Measurements from ENCODE around the gene BABAM1. TPM values are rescaled to one million over a fixed set of nuclear protein-coding genes. Genes with fewer than 3 reads are reported as not detected.

Gene BABAM1
- total and polyA plus RNA-seq, 5 donors from 2014 or later, result 82.3 to 140 (median 116) TPM

DNA sequence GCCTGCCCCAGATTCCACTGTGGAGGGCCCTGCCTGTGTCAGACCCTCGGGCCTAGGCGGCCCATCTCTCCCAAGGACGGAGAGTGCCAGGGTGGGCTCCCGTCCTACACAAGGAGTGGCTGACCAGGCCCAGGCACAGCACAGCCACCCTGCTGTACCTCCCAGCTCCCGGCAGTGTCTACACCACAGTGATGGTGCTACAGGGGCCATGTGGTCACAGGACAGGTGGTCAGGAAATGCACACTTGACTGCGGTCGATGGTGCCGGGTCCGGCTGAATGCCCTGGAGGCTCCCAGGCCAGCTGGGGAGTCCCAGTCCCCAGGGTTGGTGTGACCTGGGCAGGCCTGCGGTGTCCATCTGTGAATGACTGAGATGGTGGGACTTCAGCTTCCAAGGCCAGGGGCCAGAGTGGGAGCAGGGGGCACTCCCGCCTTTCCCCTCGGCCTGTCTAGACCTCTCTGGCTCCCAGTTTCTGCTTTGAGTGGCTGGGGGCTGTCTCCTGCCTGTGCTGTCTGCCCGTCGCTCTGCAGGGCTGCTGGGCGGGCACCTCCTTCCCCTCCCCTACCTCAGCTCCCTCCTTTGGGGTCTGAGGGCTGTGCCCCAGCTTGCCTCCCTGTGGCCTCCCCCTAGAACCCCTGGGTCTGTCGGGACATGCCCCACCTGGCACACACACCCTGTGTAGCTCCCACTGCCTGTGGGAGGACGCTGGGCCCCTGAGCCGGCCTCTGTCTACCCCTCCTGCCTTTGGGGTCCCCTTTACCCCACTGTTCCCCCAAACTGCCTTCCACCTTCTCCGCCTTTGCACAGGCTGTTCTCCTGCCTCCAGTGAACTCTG lies 54.6 kb downstream of the BABAM1 start:
- no peak for DNase-seq
- Mint-ChIP-seq H3K27me3 (no peaks in the 10 kb centered on the region), H3K4me3 (peak overlapping the region in 2 of 4 donors; percentile 38 to 82), H3K9me3 (no peaks in the 10 kb centered on the region), H3K4me1 (peaks cover 0 to 9% (median 5%) of the 10 kb centered on the region in 4 donors), H3K27ac (peak overlapping the region in 2 of 3 donors; percentile 26 to 73), H3K36me3 (peaks cover 5% of the 10 kb centered on the region)
- H3K27me3 ChIP-seq (ENCODE audit: control insufficient read depth, insufficient read depth, low read length), result no peaks in the 10 kb centered on the region
- no peaks in the 10 kb centered on the region for H3K9me3 ChIP-seq (ENCODE audit: control insufficient read depth in 2 of 2, low read length in 2 of 2)
- no peak for ATAC-seq (ENCODE audit: low read depth in 2 of 2)
- peaks cover 19% of the 10 kb centered on the region for H3K36me3 ChIP-seq (ENCODE audit: control insufficient read depth, insufficient read depth, low read length)
- H3K4me1 ChIP-seq (ENCODE audit: control insufficient read depth, insufficient read depth, low read length, poor library complexity, severe bottlenecking), result peaks cover 6% of the 10 kb centered on the region
- H3K4me3 ChIP-seq (ENCODE audit: low read depth, low read length), result no peak overlapping the region
- no peak overlapping the region for H3K27ac ChIP-seq (ENCODE audit: insufficient read depth, low read length, poor library complexity, severe bottlenecking)

- DNase-seq (no peak), ATAC-seq (ENCODE audit: low read depth in 2 of 2) (no peak)
- peaks cover 19% of the 10 kb centered on the region for H3K36me3 ChIP-seq (ENCODE audit: control insufficient read depth, insufficient read depth, low read length)
- no peaks in the 10 kb centered on the region for H3K27me3 ChIP-seq (ENCODE audit: control insufficient read depth, insufficient read depth, low read length)
- H3K4me3 ChIP-seq (ENCODE audit: low read depth, low read length), result no peak overlapping the region
- Mint-ChIP-seq H3K36me3 (peaks cover 5% of the 10 kb centered on the region), H3K27me3 (no peaks in the 10 kb centered on the region), H3K4me1 (peaks cover 0 to 11% (median 5%) of the 10 kb centered on the region in 4 donors), H3K4me3 (peak overlapping the region in 2 of 4 donors; percentile 26 to 27), H3K9me3 (no peaks in the 10 kb centered on the region), H3K27ac (peak overlapping the region in 2 of 3 donors; percentile 63 to 73)
- H3K4me1 ChIP-seq (ENCODE audit: control insufficient read depth, insufficient read depth, low read length, poor library complexity, severe bottlenecking), result peaks cover 8% of the 10 kb centered on the region
- H3K27ac ChIP-seq (ENCODE audit: insufficient read depth, low read length, poor library complexity, severe bottlenecking), result no peak overlapping the region
- no peaks in the 10 kb centered on the region for H3K9me3 ChIP-seq (ENCODE audit: control insufficient read depth in 2 of 2, low read length in 2 of 2)
Observed at GRCh38 chr19:17322854-17323253, 55.6 kb downstream of the BABAM1 start.

- H3K36me3 ChIP-seq (ENCODE audit: control insufficient read depth, insufficient read depth, low read length), result peaks cover 19% of the 10 kb centered on the region
- peaks cover 5% of the 10 kb centered on the region for H3K36me3 Mint-ChIP-seq
- ATAC-seq (ENCODE audit: low read depth in 2 of 2) (no peak), DNase-seq (no peak)
- peaks cover 0 to 11% (median 5%) of the 10 kb centered on the region in 4 donors for H3K4me1 Mint-ChIP-seq
- H3K27ac Mint-ChIP-seq, result no peak overlapping the region
- no peaks in the 10 kb centered on the region for H3K27me3 ChIP-seq (ENCODE audit: control insufficient read depth, insufficient read depth, low read length)
- no peak overlapping the region for H3K4me3 ChIP-seq (ENCODE audit: low read depth, low read length)
- H3K27me3 Mint-ChIP-seq, result no peaks in the 10 kb centered on the region
- no peaks in the 10 kb centered on the region for H3K9me3 Mint-ChIP-seq
- peaks cover 13% of the 10 kb centered on the region for H3K4me1 ChIP-seq (ENCODE audit: control insufficient read depth, insufficient read depth, low read length, poor library complexity, severe bottlenecking)
- no peaks in the 10 kb centered on the region for H3K9me3 ChIP-seq (ENCODE audit: control insufficient read depth in 2 of 2, low read length in 2 of 2)
- H3K27ac ChIP-seq (ENCODE audit: insufficient read depth, low read length, poor library complexity, severe bottlenecking), result no peak overlapping the region
- peak overlapping the region in 1 of 4 donors; percentile 26 for H3K4me3 Mint-ChIP-seq
Observed at GRCh38 chr19:17323300-17323963, 56.2 kb downstream of the BABAM1 start.

DNA sequence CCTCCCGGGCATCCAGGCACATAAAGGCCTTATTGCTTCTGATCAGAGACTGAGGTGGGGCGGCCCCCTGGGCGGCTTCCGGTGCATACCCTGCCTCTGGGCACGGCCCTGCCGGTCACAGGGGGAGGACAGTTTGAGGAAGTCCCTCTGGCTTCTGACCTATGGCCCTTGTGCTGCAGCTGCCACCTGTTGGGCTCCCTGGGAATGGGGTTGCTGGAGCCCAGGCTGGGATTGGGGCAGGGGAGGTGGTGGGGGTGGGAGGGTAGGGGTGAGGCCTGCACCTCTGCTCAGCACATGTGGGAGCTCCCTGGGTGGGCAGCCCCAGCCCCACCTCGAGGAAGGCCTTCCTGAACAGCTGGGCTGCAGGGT lies 56.7 kb downstream of the BABAM1 start:
- ATAC-seq (ENCODE audit: low read depth in 2 of 2), result peak in 1 of 2 donors; percentile 34
- Histone ChIP-seq H3K27me3 (ENCODE audit: control insufficient read depth, insufficient read depth, low read length) (no peaks in the 10 kb centered on the region), H3K4me3 (ENCODE audit: low read depth, low read length) (no peak overlapping the region), H3K36me3 (ENCODE audit: control insufficient read depth, insufficient read depth, low read length) (peaks cover 15% of the 10 kb centered on the region), H3K4me1 (ENCODE audit: control insufficient read depth, insufficient read depth, low read length, poor library complexity, severe bottlenecking) (peaks cover 17% of the 10 kb centered on the region), H3K9me3 (ENCODE audit: control insufficient read depth in 2 of 2, low read length in 2 of 2) (no peaks in the 10 kb centered on the region), H3K27ac (ENCODE audit: insufficient read depth, low read length, poor library complexity, severe bottlenecking) (no peak overlapping the region)
- peaks cover 5% of the 10 kb centered on the region for H3K36me3 Mint-ChIP-seq
- no peak overlapping the region for H3K4me3 Mint-ChIP-seq
- H3K9me3 Mint-ChIP-seq, result no peaks in the 10 kb centered on the region
- H3K27ac Mint-ChIP-seq, result no peak overlapping the region
- peaks cover 0 to 11% (median 5%) of the 10 kb centered on the region in 4 donors for H3K4me1 Mint-ChIP-seq
- no peaks in the 10 kb centered on the region for H3K27me3 Mint-ChIP-seq
- DNase-seq, result peak in 1 of 3 donors; percentile 45

GRCh38 chr19:17324357-17325114 lies 57.3 kb downstream of the BABAM1 start:
- H3K4me1 ChIP-seq (ENCODE audit: control insufficient read depth, insufficient read depth, low read length, poor library complexity, severe bottlenecking), result peaks cover 23% of the 10 kb centered on the region
- peaks cover 11% of the 10 kb centered on the region for H3K36me3 ChIP-seq (ENCODE audit: control insufficient read depth, insufficient read depth, low read length)
- H3K9me3 ChIP-seq (ENCODE audit: control insufficient read depth in 2 of 2, low read length in 2 of 2), result no peaks in the 10 kb centered on the region
- ATAC-seq (ENCODE audit: low read depth in 2 of 2) (no peak), DNase-seq (no peak)
- Mint-ChIP-seq H3K36me3 (peaks cover 5% of the 10 kb centered on the region), H3K4me1 (peaks cover 0 to 11% (median 5%) of the 10 kb centered on the region in 4 donors), H3K9me3 (no peaks in the 10 kb centered on the region), H3K27me3 (no peaks in the 10 kb centered on the region), H3K27ac (no peak overlapping the region), H3K4me3 (peak overlapping the region in 1 of 4 donors; percentile 1)
- no peak overlapping the region for H3K4me3 ChIP-seq (ENCODE audit: low read depth, low read length)
- H3K27me3 ChIP-seq (ENCODE audit: control insufficient read depth, insufficient read depth, low read length), result no peaks in the 10 kb centered on the region
- H3K27ac ChIP-seq (ENCODE audit: insufficient read depth, low read length, poor library complexity, severe bottlenecking), result no peak overlapping the region

- no peaks in the 10 kb centered on the region for H3K27me3 ChIP-seq (ENCODE audit: control insufficient read depth, insufficient read depth, low read length)
- H3K27ac Mint-ChIP-seq, result no peak overlapping the region
- no peaks in the 10 kb centered on the region for H3K9me3 Mint-ChIP-seq
- no peaks in the 10 kb centered on the region for H3K9me3 ChIP-seq (ENCODE audit: control insufficient read depth in 2 of 2, low read length in 2 of 2)
- ATAC-seq (ENCODE audit: low read depth in 2 of 2), result no peak
- H3K4me3 ChIP-seq (ENCODE audit: low read depth, low read length), result no peak overlapping the region
- peak overlapping the region in 2 of 4 donors; percentile 32 to 58 for H3K4me3 Mint-ChIP-seq
- H3K36me3 Mint-ChIP-seq, result peaks cover 5% of the 10 kb centered on the region
- peaks cover 0 to 11% (median 5%) of the 10 kb centered on the region in 4 donors for H3K4me1 Mint-ChIP-seq
- H3K27ac ChIP-seq (ENCODE audit: insufficient read depth, low read length, poor library complexity, severe bottlenecking), result no peak overlapping the region
- peaks cover 26% of the 10 kb centered on the region for H3K4me1 ChIP-seq (ENCODE audit: control insufficient read depth, insufficient read depth, low read length, poor library complexity, severe bottlenecking)
- peaks cover 8% of the 10 kb centered on the region for H3K36me3 ChIP-seq (ENCODE audit: control insufficient read depth, insufficient read depth, low read length)
- no peak for DNase-seq
- H3K27me3 Mint-ChIP-seq, result no peaks in the 10 kb centered on the region
Observed at GRCh38 chr19:17325133-17325532, 57.9 kb downstream of the BABAM1 start.

- Mint-ChIP-seq H3K36me3 (peaks cover 5% of the 10 kb centered on the region), H3K4me1 (peaks cover 0 to 18% (median 5%) of the 10 kb centered on the region in 4 donors), H3K9me3 (no peaks in the 10 kb centered on the region), H3K4me3 (peak overlapping the region in 3 of 4 donors; percentile 9 to 73 (median 68)), H3K27me3 (peaks cover 6% of the 10 kb centered on the region), H3K27ac (no peak overlapping the region)
- Histone ChIP-seq H3K4me3 (ENCODE audit: low read depth, low read length) (no peak overlapping the region), H3K27ac (ENCODE audit: insufficient read depth, low read length, poor library complexity, severe bottlenecking) (no peak overlapping the region), H3K9me3 (ENCODE audit: control insufficient read depth in 2 of 2, low read length in 2 of 2) (no peaks in the 10 kb centered on the region), H3K27me3 (ENCODE audit: control insufficient read depth, insufficient read depth, low read length) (no peaks in the 10 kb centered on the region), H3K36me3 (ENCODE audit: control insufficient read depth, insufficient read depth, low read length) (no peaks in the 10 kb centered on the region), H3K4me1 (ENCODE audit: control insufficient read depth, insufficient read depth, low read length, poor library complexity, severe bottlenecking) (peaks cover 26% of the 10 kb centered on the region)
- no peak for DNase-seq
- no peak for ATAC-seq (ENCODE audit: low read depth in 2 of 2)
Observed at GRCh38 chr19:17325881-17326594, 58.8 kb downstream of the BABAM1 start.

Data from CD4-positive, CD25-positive, alpha-beta regulatory T cell (primary cell).